ENCODE data around the gene AMHR2.

Gene AMHR2

GRCh38 chr12:53453953-53454640 is 30.4 kb downstream of the AMHR2 start:
- no peak for DNase-seq

GRCh38 chr12:53454707-53455106 is 31.1 kb downstream of the AMHR2 start:
- no peak for DNase-seq

GRCh38 chr12:53456654-53457366 is 33.2 kb downstream of the AMHR2 start:
- no peak for DNase-seq

- no peak for DNase-seq
These were observed 35.4 kb downstream of the AMHR2 start for GRCh38 chr12:53459097-53459496.

DNA sequence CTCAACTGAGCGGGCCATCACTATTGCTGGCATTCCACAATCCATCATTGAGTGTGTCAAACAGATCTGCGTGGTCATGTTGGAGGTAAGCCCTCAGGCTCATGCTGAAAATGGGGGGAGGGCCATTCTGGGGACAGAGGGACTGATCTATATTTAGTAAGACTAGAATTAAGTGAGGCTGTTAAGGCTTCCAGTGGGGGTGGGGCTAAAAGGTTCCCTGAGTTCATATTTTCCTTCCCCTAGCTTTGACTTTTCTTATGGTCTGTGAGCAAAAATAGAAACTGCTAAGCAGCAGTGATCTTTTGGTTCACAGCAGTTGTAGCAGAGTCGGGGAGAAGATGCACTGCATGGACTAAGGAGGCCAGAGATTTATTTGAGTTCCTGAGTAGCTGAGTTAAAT is 37.4 kb downstream of the AMHR2 start:
- no peak for DNase-seq

GRCh38 chr12:53461591-53461990 is 37.9 kb downstream of the AMHR2 start:
- DNase-seq = no peak

GRCh38 chr12:53462935-53463334 is 39.3 kb downstream of the AMHR2 start:
- DNase-seq = no peak

GRCh38 chr12:53463802-53464560 is 40.3 kb downstream of the AMHR2 start:
- DNase-seq = no peak

- no peak for DNase-seq
These were observed 41.2 kb downstream of the AMHR2 start for GRCh38 chr12:53464685-53465418.

DNA sequence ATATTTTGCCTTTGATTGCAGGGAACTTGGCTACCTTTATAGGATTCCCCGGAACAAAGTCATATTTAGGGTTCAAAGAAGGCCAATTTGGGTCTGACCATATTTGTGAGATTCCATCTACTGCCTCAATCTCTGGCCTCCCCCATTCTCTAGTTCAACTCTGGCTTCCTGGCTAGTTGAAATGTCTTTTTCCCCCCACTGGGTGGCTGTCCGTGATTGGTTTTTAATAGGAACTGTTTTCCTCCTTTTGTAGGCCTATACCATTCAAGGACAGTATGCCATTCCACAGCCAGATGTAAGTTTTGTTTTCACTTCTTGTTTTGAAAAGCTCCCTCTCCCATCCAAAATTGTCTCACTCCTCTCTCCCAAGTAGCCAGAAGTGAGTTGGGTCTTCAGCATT is 42.0 kb downstream of the AMHR2 start:
- no peak for DNase-seq

DNA sequence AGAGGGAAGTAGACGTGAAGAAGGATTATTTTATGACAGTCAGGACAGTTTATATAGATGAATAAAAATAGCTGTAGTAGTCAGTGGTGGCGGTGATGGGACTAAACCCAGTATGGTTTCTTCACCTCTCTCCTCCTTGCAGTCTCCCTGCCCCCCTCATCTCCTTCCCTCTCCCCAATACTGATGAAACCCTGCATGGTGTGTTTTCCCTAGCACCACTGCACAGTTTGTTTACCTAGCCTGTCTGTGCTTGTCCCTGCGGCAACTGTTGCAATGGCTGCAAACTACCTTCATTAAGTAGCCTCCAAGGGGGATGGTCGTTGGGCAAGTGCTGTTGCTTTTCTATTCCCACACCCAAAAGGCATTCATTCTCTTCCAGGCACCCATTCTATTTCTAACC is 43.0 kb downstream of the AMHR2 start:
- no peak for DNase-seq

- DNase-seq = no peak
These were observed 43.4 kb downstream of the AMHR2 start for GRCh38 chr12:53467082-53467481.

DNA sequence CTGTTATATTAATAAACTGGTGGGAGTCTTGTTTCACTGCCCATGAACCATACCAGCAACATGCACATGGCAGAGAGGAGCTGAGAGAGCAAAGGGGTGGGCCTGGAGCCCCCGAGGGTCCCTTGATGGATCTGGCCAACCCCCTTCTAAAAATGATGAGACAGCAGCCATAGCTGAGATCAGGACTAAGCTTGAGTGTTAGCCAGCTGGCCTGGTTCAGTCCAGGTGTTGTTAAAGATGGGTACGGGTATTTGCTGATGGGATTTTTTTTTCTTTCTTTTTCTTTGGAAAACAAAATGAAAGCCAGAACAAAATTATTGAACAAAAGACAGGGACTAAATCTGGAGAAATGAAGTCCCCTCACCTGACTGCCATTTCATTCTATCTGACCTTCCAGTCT is 44.2 kb downstream of the AMHR2 start:
- no peak for DNase-seq

GRCh38 chr12:53468282-53468681 is 44.6 kb downstream of the AMHR2 start:
- no peak for DNase-seq

- DNase-seq = no peak
These were observed 48.5 kb downstream of the AMHR2 start for GRCh38 chr12:53472056-53472582.

DNA sequence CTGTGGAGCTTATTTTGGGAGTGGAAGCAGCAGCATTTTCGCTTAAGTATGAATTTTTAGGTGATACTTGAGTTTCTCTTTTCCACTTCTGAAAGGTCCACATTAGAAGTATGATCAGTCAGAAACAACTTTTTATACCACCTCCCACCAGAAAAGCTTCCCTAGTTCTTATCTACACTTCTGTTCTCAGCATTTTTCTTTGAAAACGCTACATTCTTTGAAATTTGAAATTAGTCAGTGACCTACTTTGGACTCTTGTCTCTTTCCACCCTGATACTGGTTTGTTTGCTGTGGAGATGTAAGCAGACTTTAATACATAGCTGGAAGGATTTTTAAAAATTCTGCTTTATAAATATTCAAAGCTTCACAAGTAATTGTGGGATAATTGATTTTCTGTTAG is 50.4 kb downstream of the AMHR2 start:
- DNase-seq = no peak

DNA sequence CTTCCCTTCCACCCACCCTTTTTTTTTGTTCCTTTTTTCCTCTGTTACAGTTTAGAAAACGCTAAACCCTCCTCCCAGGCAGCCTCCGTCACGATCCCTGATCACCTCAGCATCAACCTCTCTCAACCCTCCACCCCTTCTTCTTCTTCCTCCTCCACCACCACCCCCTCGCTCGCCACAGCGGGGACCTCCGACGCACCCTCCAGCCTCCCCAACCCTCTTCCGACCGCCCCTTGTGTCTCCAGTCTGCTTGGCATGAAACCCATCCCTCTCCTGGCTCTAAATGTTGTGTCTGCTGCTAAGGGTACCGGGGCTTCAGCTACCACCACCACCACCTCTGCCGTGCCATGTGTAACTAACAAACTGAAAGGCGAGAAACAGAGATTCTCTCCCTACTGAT is 51.2 kb downstream of the AMHR2 start:
- DNase-seq = no peak

DNA sequence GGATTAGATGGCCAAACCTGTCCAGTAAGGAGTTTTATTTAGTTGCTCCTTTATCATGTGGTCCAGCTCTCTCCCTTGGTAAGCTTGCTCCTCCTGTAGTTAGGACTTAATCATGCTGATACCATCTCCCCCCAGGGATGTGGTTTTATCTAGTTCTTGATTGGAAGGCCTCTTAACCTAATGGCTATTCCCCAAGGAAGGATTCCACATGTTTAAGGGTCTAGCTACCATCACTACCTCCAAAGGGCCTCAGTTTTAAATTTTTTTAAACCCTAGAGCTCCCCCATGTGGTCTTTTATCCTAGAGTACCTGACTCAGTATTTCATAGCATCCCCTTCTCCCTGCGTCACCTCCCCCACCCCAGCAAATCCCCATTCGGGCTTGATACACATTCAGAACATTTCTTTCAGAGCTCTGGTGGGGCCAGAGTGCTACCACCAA is 53.1 kb downstream of the AMHR2 start:
- no peak for DNase-seq

- no peak for DNase-seq
These were observed 55.2 kb downstream of the AMHR2 start for GRCh38 chr12:53478865-53479264.

GRCh38 chr12:53479331-53479730 is 55.7 kb downstream of the AMHR2 start:
- DNase-seq = no peak

DNA sequence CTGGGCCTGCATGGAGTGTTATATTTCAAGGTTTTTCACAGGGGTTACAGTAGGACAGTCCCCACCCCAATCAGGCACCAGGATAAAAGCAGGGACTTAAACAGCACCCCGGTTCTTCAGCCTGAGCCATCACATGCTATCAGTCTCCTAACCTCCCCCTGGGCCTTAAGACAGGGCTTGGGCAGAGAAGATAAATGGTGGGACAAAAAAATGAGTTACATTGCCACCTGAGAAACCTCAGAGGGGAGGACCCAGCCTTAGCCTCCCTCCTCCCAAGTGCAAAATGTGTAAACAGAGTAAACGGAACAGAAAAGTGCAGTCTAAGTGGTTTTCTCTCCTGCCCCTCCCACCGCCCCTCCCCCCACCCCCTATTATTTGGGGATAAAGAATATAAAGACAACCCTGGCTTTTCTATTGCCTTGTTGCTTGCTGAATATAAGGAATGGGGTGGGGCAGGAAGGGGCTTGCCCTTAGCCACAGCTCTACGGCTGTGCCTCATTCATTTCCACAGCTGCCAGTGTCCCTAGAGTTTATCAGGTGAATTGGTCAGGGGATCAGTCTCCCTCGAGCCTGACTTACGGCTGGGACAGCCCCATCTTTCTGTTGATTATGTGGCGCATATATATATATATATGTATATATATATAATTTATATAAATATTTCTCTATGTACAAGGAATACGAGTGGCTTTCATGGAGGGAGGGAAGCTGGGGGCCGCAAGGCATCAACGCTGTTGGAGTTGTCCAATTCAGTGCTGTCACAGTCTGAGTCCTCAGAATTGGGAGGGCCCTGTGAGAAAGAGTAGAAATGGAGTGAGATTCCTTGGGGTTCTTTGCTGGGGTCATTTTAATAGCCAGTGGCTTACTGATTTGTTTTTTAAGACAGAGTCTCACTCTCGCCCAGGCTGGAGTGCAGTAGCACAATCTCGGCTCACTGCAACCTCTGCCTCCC is 57.1 kb downstream of the AMHR2 start:
- DNase-seq = no peak
